ENCODE measurements around the gene AVP. TPM values are rescaled to one million over a fixed set of nuclear protein-coding genes. Genes with fewer than 3 reads are reported as not detected.

AVP gene
- polyA plus RNA-seq, 1 donor from 2014 or later = not detected

GRCh38 chr20:3092611-3093379 is 8.3 kb upstream of the AVP start:
- H3K4me3 ChIP-seq (ENCODE audit: low read length) = no peak overlapping the region
- H3K9me2 ChIP-seq (ENCODE audit: insufficient read depth, low read length) = no peaks in the 10 kb centered on the region
- H3K9ac ChIP-seq (ENCODE audit: low read length) = no peak overlapping the region
- no peaks in the 10 kb centered on the region for H4K20me1 ChIP-seq (ENCODE audit: insufficient read depth)
- no peak overlapping the region for H3K27ac ChIP-seq (ENCODE audit: low read length)
- no peaks in the 10 kb centered on the region for H3F3A ChIP-seq (ENCODE audit: insufficient read depth, low read length, poor library complexity, severe bottlenecking)
- no peaks in the 10 kb centered on the region for H3K36me3 ChIP-seq (ENCODE audit: insufficient read depth, low read length)
- no peaks in the 10 kb centered on the region for H3K9me3 ChIP-seq (ENCODE audit: low read length)
- H3K79me2 ChIP-seq (replicated peaks; ENCODE audit: insufficient read depth, low read length) = no peaks in the 10 kb centered on the region
- no peak for TF ChIP-seq TAF1 (IDR thresholded peaks at IDR 0.05; ENCODE audit: low read depth)
- TF ChIP-seq POLR2AphosphoS5 (IDR thresholded peaks at IDR 0.05) = no peak
- no peak for TF ChIP-seq RAD21 (conservative IDR thresholded peaks at IDR 0.05)
- TF ChIP-seq EP300 (conservative IDR thresholded peaks at IDR 0.05; ENCODE audit: poor library complexity, severe bottlenecking) = no peak
- no peak for TF ChIP-seq CTCF (IDR thresholded peaks at IDR 0.05; ENCODE audit: poor library complexity, severe bottlenecking)
- no peak for TF ChIP-seq MXI1 (conservative IDR thresholded peaks at IDR 0.05; ENCODE audit: poor library complexity, severe bottlenecking)
- no peak for TF ChIP-seq SMC3 (conservative IDR thresholded peaks at IDR 0.05; ENCODE audit: poor library complexity)
- TF ChIP-seq EZH2 (IDR thresholded peaks at IDR 0.05; ENCODE audit: borderline replicate concordance, insufficient read depth, low read length, poor library complexity, severe bottlenecking) = no peak
- no peak for TF ChIP-seq REST (IDR thresholded peaks at IDR 0.05; ENCODE audit: borderline replicate concordance)
- H2AFZ ChIP-seq (ENCODE audit: low read depth, low read length) = no peak overlapping the region
- no peak overlapping the region for H3K4me2 ChIP-seq (ENCODE audit: low read length)
- peaks cover 12% of the 10 kb centered on the region for H3K27me3 ChIP-seq (ENCODE audit: insufficient read depth, low read depth, low read length)

GRCh38 chr20:3090565-3090964 is 6.0 kb upstream of the AVP start:
- Histone ChIP-seq H3K27ac (ENCODE audit: low read length) (no peak overlapping the region), H3K9ac (ENCODE audit: low read length) (no peak overlapping the region), H3K9me3 (ENCODE audit: low read length) (no peaks in the 10 kb centered on the region), H2AFZ (ENCODE audit: low read depth, low read length) (no peak overlapping the region), H3K79me2 (replicated peaks; ENCODE audit: insufficient read depth, low read length) (no peaks in the 10 kb centered on the region), H3K36me3 (ENCODE audit: insufficient read depth, low read length) (no peaks in the 10 kb centered on the region), H3K4me2 (ENCODE audit: low read length) (no peak overlapping the region), H3K9me2 (ENCODE audit: insufficient read depth, low read length) (no peaks in the 10 kb centered on the region), H4K20me1 (ENCODE audit: insufficient read depth) (no peaks in the 10 kb centered on the region), H3K27me3 (ENCODE audit: insufficient read depth, low read depth, low read length) (peaks cover 12% of the 10 kb centered on the region), H3F3A (ENCODE audit: insufficient read depth, low read length, poor library complexity, severe bottlenecking) (no peaks in the 10 kb centered on the region), H3K4me3 (ENCODE audit: low read length) (no peak overlapping the region)
- TF ChIP-seq REST (IDR thresholded peaks at IDR 0.05; ENCODE audit: borderline replicate concordance) = no peak
- TF ChIP-seq TAF1 (IDR thresholded peaks at IDR 0.05; ENCODE audit: low read depth) = no peak
- TF ChIP-seq EP300 (conservative IDR thresholded peaks at IDR 0.05; ENCODE audit: poor library complexity, severe bottlenecking) = no peak
- no peak for TF ChIP-seq SMC3 (conservative IDR thresholded peaks at IDR 0.05; ENCODE audit: poor library complexity)
